ENCODE results near the gene IGF2R.

The IGF2R gene

DNA sequence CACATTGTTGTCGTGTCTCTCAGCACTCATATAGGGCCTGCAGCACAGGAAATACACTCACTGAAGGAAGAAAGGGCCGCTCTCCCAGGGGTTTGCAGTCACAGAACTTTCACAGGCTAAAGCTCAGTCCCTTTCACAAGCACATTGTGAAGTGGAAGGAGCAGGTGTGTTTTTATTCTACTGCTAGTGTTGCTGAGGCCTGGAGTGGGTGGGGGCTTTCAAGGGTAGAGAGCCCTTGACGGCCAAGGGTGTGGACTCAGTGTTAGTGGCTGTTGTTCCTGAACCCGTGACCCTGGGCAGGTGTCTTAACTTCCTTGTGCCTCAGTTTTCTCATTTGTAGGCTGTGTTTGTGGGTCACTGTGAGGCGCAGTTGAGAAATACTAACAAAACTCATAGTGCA, 86.5 kb downstream of the IGF2R start:
- no peak for DNase-seq

DNA sequence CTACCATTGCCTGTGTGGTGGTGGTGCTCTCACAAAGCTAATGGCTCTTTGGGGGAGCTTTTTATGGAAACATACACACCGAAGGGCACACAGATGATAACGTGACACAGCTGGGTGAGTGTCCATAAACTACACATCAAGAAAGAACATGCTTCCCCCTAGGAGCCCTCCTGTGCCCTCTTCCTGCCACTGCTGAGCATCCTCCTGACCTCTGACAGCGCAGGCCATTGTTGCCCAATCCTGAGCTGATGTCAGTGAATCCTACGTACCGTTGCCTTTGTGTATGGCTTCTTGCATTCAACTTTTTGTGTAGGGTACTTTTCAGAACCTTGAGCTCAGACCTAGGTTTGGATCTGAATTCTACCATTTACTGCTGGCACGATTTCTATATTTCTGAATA, 86.9 kb downstream of the IGF2R start:
- DNase-seq, result no peak

DNA sequence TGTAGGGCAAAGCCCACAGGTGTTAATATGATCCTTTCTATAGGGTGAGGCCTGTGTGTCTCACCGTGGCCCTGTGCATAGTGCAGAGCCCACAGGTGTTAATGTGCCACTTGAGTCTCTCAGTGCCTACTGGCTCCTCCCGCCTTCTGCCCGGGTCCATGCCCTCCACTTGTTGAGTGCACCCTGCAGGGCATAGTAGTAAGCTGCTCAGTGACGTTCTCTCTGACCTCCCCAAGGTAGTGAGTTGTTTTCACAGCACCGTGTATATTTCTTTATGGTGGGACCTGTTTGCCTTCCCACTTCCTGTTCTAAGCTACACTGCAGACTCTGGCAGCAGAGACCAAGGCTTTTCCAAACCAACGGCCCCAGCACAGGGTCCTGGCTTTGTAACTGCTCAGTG, 88.2 kb downstream of the IGF2R start:
- no peak for DNase-seq

DNA sequence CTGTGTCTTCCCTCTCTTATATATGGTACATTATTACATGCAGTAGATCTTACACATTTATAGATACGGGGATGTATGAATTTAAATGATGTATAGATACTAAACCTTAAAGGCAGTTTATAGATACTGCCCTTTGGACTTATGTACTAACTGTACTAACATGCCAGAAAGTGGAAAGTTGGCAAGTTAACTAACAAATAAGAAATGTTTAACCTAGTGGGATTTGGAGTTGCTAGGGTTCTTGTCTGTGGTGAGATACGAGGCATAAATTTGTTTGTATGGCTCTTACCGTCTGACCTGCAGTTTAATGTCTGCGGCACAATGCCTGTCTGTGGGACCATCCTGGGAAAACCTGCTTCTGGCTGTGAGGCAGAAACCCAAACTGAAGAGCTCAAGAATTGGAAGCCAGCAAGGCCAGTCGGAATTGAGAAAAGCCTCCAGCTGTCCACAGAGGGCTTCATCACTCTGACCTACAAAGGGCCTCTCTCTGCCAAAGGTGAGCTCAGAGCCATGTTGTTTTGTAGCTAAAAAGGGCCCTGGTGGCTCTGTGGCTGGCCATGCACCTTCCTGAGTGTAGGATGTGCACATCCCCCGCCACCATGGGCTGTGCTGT, 89.8 kb downstream of the IGF2R start:
- DNase-seq, result no peak

DNA sequence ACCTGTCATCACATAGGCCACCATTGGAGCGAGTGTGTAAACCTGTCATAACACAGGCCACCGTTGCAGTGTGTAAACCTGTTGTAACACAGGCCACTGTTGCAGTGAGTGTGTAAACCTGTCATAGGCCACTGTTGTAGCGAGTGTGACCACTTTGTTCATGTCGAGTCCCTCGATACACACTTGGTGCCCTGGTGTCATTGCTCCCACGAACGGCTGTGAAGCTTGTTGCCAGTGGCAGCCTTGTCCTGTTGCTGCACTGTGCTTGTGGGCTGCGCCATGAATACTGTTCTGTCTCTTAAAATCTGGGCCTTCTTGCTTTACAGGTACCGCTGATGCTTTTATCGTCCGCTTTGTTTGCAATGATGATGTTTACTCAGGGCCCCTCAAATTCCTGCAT, 91.3 kb downstream of the IGF2R start:
- DNase-seq, result no peak

DNA sequence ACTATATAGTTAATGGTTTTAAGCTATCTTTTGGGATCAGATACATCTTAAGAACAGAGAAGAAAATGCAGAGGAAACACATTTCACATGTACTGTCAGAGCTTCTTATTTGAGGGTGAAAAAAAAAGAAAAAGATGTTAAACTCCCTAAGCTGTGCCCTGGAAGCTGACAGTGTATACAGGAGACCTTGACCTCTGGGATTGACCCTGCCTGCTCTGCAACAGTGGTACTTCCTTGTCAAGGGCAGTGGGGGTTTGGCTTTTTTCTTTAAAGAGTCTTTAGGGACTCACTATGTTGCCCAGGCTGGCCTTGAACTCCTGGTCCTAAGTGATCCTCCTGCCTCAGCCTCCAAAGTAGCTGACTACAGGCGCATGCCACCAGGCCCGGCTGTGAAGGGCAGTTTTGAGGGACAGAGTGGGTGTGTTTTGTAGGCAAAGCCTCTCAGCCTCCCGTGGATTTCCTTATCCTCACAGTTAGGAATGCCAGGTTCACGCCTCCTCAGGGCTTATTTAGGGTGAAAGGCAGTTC, 92.1 kb downstream of the IGF2R start:
- no peak for DNase-seq

DNA sequence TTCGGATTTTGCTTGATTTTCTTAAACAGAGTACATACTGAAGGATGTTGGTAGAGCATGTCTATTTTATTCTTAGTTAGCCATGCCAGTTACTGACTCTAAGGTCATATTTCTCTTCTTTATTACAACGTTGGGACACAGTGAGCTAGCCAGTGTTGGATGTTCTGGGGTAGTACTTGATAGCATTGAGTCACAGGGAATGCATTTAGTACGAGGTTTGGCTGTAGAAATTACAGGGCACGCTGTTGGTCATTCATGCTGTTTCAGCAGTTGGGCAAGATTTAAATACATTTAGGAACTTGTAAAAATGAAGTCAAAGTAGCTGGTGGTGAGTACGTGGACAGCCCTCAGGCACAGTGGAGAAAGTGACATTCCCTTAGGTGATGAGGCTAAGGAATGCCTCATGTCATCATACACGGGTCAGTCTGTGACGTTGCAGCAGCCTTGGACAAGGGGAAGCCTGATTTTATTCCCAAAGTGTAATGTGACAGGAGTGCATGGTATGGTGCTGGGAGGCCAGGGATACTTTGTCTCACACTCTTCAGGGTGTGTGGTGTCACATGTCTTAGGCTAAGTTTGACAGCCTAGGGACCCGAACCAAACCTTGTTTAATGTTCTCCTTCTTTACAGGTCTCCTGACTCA, 95.0 kb downstream of the IGF2R start:
- no peak for DNase-seq

DNA sequence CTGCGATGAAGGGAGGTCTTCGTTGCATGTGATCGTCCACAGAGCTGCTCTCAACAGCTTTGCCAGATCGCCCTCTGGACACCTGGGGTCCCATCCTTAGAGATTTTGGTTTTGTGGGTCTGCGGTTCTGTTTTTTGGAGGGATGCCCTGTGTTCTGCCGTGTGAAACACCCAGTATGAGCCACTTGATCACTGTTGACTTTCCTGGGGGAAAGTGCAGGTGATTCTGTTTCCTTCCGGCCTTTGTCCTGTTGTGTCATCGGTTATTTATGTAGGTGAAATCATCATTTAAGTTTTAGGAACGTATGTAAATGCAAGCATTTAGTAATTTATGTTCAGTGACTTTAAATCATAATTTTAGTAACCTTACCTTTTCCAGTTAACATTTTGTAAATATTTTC, 96.3 kb downstream of the IGF2R start:
- DNase-seq, result no peak

DNA sequence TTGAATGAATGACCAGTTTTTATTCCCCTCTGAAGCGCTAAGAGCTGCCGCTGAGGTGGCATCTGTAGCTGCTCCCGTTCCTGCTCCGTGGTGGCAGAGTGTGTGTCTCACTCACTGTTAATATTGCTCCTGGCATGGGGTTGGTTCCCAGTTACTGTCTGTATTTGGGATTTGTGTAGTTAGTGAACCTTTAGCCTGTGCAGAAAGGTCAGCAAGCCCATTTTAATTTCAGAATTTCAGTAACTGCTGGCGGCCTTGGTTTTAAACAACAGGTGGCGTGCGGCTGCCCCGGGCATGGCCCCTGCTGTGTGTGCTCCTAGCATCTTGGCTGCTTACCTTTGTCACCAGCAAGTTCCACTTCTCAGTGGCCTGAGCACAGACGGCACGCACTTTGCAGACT, 98.7 kb downstream of the IGF2R start:
- DNase-seq, result no peak

DNA sequence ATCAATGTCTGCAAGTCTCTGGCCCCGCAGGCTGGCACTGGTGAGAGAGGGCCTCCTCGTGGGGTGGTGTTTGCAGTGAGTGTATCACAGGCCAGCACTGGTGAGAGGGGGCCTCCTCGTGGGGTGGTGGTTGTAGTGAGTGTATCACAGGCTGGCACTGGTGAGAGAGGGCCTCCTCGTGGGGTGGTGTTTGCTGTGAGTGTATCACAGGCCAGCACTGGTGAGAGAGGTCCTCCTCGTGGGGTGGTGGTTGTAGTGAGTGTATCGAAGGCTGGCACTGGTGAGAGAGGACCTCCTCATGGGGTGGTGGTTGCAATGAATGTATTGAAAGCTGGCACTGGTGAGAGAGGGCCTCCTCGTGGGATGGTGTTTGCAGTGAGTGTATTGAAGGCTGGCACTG, 99.5 kb downstream of the IGF2R start:
- no peak for DNase-seq

DNA sequence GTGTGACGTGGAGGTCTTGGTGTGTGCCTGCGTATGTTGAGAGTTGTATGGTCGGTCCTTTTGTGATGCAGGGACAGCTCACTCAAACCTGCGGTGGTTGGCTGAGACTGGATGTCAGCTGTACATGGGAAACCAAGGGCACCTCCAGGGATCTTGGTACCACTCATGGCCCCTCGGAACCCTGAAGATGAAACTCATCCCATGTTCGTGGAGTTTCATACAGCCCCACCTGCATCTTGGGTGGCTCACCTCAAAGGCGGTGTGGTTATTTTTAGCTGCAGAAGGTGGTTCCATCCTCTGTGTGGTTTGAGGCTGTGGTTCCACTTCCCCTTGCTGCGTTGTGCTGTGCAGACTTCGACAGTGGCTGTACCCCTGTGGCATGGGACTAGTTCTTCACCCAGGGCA, 100.2 kb downstream of the IGF2R start:
- DNase-seq, result no peak

DNA sequence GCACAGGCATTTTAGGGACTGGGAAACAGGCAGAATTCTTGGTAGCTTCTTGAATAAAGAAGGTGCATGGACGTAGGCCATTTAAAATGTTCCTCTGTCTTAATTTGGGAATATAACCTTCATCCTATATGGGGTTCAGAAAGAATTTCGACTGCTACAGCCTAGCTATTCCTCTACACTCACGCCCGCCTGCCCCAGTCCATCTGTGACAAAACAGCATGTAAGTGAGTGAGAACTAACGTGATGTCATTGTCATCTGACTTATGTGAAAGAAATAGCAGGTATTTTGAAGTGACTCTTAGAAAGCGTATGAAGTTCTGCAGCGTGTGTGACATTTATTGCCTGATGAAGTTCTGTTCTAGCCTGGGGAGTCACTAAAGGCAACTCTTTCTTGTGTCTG, 100.6 kb downstream of the IGF2R start:
- DNase-seq, result no peak

DNA sequence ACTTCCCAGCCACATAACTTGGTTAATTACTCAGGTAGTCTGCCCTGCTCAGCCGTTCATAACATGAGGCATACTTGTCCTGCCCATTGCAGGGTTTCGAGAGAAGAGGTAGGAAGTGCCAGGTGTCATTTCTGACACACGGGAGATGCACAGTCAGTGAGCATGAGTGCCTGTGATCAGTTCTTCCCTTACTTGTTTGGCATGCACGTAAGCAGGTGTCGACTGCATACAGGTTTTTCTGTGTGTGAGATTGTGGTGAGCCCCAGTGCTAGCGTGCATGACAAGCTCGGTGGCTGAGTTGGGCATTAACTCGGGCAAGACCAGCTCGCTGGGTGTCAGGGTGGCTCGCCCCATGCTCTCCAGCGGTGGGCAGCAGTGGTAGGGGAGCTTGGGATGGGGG, 101.5 kb downstream of the IGF2R start:
- no peak for DNase-seq

DNA sequence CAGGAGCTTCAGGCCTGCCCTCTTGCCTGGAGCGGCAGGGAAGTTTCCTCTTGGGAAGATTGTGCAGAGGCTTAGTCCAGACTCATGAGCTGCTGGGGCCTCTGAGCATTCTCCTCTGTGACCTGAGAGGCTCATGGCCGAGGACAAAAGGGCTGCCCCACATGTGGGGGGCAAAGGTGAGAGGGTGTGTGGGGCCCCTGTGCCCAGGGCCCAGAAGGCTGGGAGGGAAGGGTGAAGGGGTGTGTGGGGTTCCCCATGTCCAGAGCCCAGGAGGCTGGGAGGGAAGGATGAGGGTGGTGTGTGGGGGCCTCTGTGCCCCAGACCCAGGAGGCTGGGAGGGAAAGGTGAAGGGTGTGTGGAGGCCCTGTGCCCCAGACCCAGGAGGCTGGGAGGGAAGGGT, 101.9 kb downstream of the IGF2R start:
- DNase-seq, result no peak

DNA sequence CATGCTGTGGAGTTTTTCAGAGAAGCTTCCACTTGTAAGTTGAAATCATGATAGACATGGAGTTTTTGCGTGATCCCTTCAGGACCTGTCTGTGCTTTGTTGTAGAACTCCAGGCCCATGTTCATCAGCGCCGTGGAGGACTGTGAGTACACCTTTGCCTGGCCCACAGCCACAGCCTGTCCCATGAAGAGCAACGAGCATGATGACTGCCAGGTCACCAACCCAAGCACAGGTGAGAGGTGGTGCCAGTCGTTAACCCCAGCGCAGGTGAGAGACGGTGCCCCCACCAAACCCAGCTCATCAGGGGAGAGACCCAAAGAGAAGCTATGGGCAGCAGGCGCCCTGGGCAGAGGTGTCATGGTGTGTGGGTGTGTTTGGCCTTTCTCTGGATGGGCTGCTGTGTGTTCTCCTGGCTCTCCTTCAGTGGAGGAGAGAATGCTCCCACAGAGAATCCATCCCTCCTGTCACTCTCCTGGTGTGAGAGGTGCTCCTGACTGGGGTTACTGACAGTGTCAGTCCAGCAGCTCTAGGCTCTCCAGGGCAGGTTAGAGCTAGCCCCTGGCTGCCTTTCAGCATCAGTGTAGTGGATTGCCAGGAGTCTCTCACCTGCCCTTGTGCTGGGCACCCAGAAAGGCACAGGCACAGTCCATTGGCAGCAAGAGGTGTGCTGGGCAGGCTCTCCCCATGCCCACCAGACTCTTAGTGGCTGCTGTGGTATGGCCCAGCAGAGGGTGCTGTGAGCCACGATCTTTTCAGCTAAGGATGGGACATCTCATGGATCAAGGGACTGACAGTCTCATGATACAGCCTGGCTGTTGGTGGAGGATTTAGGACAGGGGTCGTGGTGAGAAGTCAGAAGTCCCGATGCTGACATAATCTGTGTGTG, 103.2 kb downstream of the IGF2R start:
- DNase-seq, result no peak

DNA sequence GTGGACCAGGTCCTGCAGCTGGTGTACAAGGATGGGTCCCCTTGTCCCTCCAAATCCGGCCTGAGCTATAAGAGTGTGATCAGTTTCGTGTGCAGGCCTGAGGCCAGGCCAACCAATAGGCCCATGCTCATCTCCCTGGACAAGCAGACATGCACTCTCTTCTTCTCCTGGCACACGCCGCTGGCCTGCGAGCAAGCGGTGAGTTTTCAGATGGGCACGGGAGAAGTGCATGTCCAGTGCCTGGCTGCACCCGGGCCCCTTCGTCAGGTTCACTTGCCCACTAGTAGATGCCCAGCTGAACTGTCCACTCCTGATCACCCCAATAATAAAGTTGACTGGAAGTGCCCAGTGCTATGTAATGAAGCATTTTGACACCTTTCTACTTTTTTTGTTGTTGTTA, 104.4 kb downstream of the IGF2R start:
- no peak for DNase-seq

DNA sequence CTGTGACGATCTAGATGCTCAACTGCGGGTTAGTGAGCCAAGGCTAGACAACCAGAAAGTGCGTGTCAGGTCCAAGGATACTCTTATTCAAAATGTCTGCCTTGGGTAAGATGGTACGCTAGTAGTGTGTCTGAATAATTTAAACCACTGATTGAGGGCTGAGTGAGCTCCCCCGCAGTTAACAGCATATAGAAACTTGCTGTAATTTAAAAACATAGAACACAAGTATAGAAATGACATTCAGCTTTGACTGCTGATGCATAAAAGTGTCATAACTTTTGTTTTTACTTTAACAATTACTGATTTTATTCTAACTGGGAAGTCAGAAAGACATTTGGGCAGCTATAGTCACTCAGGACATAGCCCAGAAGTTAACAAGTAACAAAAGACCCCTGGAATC, 107.1 kb downstream of the IGF2R start:
- DNase-seq, result no peak

DNA sequence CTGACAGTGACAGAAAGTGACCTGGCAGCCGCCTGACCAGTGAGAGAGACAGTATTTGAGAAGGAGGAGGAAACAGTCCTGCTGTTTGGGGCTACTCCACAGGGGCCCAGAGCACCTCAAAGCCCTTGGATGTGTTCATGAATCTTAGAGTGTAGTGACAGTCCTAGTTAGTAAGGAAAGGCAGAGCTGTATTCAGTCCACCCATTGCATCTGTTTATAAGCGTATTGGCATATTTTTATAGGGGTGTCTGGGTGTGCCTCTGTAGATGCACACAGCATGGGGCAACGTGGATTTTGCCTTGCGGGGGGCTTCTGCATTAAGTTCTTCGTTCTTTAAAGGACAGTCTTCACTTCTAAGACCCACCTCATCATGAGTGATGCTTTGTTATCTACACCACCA, 108.1 kb downstream of the IGF2R start:
- no peak for DNase-seq

DNA sequence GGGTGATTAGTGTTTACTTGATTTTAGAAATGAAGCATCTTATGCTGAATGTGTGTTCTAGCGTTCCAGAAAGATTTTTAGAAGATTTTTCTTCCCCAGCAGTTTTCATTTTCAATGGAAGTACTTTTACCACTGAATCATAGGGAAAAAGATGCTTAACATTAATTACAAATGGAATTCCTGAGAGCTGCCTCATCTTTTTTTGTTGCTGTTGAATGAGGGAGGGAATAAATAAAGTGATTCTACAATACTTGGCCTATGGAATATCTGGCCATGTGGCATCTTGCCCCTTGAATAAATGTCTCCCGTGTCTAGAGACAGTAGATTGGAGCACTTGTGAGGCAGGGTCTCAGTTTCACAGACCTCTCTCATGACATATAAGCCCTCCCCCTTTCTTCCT, 108.6 kb downstream of the IGF2R start:
- DNase-seq, result no peak

DNA sequence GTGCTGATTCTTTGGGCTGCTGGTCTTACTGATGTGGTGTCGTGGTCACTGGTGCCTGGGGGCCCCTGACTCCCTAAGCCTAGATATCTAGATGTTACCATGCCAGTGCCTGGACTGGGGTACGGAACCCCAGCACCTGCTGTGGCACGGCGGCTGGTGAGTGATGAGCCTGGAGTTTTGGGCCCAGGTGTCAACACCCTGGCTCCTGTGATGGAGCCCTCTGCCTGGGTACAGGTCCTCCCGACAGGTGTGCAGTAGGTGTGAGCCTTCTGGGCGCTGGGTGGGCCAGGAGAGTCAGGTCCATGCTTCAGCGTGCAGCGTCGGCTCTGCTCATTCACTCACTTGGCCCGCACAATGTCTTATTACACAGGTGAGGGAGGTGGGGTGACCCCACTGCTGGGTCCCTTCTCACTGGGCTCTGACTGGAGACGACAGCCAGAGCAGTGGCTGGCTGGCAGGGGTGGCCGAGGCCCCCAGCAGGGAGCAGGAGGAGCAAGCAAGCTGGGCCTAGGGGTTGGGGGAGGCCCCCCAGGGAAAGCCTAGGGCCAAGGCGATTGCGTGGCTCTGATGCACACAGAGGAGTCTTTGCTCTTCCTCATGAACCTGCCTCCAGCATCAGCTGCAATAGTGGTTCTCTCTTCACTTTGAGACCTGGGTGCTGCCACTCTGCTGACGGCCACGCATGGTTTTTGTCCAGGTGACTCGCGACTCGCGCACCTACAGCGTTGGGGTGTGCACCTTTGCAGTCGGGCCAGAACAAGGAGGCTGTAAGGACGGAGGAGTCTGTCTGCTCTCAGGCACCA, 110.2 kb downstream of the IGF2R start:
- no peak for DNase-seq

DNA sequence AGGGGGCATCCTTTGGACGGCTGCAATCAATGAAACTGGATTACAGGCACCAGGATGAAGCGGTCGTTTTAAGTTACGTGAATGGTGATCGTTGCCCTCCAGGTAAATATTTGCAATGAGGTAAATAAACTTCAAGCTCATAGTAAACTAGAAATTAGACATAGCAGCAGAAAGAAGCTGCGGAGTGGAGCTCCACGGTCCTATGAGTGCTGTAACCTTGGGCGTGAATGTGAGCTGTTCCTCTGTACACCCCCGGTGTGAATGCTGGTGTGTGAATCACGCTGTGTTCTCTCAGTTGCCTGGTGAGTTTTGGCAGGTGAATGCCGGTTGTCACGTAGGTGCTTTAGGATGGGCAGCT, 110.8 kb downstream of the IGF2R start:
- no peak for DNase-seq

DNA sequence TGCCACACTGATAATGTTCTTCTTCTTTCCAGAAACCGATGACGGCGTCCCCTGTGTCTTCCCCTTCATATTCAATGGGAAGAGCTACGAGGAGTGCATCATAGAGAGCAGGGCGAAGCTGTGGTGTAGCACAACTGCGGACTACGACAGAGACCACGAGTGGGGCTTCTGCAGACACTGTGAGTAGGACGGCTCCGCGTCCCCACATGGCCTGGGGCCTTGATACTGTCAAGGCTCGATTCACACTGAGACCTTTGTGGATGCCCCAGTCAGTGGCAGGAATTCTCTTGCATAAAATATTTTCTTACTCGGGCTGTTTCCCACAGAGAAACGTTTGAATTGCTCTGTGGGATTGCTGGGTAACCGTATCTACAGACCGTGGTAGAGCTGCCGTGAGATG, 111.2 kb downstream of the IGF2R start:
- DNase-seq, result no peak

DNA sequence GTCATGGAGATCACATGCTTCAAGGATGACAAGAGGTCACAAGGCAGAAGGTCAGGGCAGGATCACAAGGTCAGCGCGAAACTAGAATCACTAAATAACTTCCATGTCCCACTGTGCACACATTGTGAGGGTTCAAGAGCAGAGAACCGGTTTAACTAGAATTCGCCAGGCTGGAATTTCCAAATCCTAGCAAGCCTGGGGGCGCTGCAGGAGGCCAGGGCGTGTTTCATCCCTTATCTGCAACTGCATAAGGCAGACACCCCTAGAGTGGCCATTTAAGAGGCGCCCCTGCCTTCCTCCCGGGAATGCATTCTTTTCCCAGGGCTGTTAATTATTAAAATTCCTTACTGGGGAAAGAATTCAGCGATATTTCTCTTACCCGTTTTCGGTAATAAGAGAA, 112.5 kb downstream of the IGF2R start:
- DNase-seq, result no peak
